Kidney epithelial cell (primary cell): ENCODE results near the gene CAPN9. TPM values are rescaled to one million over a fixed set of nuclear protein-coding genes. Genes with fewer than 3 reads are reported as not detected.

Experiments
- DNase-seq: peaks from one replicate; pipeline ENCODE4 v3.0.0-alpha.2; 2010; ENCODE audit warnings: low read depth
- H3K27me3 ChIP-seq: 2 replicates; pipeline ENCODE4 v1.6.0; 2011; ENCODE audit warnings: low read length; ENCODE audit not compliant: control insufficient read depth, insufficient read depth
- H3K36me3 ChIP-seq: 2 replicates; pipeline ENCODE4 v1.5.1; 2011; ENCODE audit warnings: low read length; ENCODE audit not compliant: control insufficient read depth, insufficient read depth
- H3K4me3 ChIP-seq: 2 replicates; pipeline ENCODE4 v1.5.1; 2011; ENCODE audit warnings: low read depth, mild to moderate bottlenecking, control low read depth, low read length
- total RNA-seq: library from RNA; depleted of rRNA; stranded (reverse); fragments of >200 nt; gene quantifications from 2 replicates; pipeline ENCODE4 v1.2.3, GENCODE V29; 2015
- TF ChIP-seq, protein P1 (sequence below): IDR thresholded peaks from 2 replicates; pipeline ENCODE4 v1.5.1; 2011; ENCODE audit warnings: mild to moderate bottlenecking, moderate library complexity, low read length, control low read depth, inconsistent platforms; ENCODE audit not compliant: insufficient read depth, poor library complexity, severe bottlenecking

The CAPN9 gene
- total RNA-seq, 1 donor from 2014 or later: 0.04 TPM

DNA sequence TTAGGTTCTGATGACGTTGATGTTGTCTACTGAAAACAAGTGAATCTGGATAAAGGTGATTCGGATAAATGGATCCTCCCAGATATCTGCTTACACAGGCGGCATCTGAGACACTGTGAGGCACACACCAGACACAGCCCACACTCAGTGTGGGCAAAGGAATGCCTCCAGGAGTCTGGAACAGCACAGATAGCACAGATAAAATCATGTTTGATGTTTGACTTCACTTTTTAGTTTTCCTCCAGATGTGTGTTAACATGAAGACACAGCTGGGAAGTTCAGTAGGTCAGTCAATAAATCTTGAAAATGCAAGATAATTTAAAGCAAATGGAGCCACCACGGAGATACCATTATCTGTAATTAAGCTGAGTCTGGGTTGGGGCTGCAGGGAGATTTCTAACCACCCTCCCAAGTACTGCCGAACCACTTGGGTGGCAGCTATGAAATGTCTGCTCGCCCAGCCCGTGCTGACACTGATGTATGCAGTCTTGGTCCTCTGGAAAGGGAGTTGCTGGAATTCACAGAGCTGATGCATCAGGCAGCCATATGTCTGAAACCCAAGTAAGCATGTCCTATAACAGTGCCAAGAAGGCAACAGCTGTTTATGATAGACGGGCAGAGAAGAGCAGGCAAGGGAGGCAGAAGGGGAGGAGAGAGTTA is 11.7 kb downstream of the CAPN9 start:
- no peak overlapping the region for H3K4me3 ChIP-seq
- H3K27me3 ChIP-seq: peaks cover 28% of the 10 kb centered on the region
- H3K36me3 ChIP-seq: no peaks in the 10 kb centered on the region
- TF ChIP-seq, protein P1, sequence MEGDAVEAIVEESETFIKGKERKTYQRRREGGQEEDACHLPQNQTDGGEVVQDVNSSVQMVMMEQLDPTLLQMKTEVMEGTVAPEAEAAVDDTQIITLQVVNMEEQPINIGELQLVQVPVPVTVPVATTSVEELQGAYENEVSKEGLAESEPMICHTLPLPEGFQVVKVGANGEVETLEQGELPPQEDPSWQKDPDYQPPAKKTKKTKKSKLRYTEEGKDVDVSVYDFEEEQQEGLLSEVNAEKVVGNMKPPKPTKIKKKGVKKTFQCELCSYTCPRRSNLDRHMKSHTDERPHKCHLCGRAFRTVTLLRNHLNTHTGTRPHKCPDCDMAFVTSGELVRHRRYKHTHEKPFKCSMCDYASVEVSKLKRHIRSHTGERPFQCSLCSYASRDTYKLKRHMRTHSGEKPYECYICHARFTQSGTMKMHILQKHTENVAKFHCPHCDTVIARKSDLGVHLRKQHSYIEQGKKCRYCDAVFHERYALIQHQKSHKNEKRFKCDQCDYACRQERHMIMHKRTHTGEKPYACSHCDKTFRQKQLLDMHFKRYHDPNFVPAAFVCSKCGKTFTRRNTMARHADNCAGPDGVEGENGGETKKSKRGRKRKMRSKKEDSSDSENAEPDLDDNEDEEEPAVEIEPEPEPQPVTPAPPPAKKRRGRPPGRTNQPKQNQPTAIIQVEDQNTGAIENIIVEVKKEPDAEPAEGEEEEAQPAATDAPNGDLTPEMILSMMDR: no peak
- no peak for DNase-seq

DNA sequence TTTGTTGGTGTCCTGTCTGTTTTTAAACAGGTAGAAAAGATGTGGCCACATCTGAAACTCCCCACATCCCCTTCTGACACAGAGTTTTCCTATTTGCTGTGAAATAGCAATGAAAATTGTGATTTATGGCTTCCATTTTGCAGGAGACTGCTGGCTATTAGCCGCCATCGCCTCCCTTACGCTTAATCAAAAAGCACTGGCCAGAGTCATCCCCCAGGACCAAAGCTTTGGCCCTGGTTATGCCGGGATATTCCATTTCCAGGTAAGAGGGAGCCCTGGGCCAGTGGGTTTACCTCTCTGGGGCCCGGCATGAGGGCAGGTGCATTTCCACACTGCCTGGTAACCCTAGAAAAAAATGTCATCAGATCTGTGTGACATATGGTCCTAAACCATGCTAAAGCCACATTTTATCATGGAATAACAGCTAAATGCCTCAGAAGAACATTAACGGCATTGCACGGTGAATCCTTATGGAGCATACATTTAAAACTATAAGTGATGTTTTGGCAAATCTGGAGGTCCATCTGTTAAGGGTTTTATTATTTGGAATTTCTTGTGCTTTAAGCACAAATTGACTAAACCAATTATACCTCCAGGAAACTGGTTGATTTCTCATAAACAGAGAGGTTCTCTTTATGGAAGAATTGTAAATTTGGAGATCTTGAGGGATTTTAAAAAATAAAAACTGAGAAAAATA is 12.3 kb downstream of the CAPN9 start:
- no peak overlapping the region for H3K4me3 ChIP-seq
- TF ChIP-seq, protein P1: no peak
- no peaks in the 10 kb centered on the region for H3K36me3 ChIP-seq
- H3K27me3 ChIP-seq: peaks cover 28% of the 10 kb centered on the region
- DNase-seq: no peak

DNA sequence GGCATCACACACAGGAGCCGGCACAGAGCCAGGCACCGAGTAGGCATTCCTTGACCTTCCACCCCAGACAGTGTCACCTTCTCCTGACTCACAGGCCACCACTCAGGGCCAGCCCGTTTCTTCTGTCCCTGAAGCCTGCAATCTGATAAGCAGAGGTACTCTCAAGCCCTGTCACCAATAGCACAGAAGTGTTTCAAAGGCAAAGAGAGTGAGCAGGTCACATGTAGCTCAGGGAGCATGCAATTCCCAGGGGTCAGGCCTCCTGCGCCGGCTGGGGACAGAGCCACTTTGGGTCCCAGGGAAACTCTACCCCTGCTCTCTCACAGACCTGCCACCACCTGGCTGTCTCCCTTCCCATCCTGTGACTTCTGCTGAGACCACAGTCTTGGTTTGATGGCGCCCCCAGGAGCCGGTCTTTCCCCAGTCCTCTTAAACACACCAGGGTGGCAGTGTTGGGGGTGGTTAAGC is 13.2 kb downstream of the CAPN9 start:
- no peak for DNase-seq
- H3K36me3 ChIP-seq: no peaks in the 10 kb centered on the region
- TF ChIP-seq, protein P1: no peak

DNA sequence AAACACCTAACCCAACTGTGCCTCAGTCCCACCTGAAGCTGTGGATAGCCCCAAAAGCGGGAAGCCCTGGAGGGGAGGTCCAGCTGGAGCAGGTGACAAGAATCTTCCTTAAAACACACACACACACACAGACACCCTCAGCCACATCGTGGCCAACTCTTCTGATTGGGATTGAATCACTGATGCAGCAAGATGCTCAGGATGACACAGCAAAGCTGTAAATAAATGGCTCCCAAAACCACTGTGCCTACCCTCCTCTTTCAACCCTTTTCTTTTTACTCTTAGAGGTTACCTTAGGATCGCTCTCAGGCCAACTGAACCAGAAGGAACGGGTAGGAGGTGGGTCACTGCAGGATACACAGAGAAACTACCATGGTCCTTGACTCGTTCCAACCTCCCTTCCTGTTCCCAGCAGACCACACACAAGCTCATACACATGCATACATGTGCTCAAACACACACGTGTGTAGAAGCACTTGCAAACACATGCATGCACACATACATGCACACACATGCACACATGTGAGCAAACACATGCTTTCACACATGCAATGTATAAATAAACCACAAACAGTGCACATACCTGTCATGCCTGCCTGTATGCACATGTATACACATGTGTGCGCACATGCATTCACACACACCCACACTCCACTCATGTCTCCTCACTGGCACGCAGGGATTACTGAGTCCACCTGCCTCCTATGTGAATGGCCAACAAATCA is 14.4 kb downstream of the CAPN9 start:
- DNase-seq: no peak
- peaks cover 28% of the 10 kb centered on the region for H3K27me3 ChIP-seq
- no peak overlapping the region for H3K4me3 ChIP-seq
- TF ChIP-seq, protein P1: no peak
- no peaks in the 10 kb centered on the region for H3K36me3 ChIP-seq

More for the DNA sequence above, 13.2 kb downstream of the CAPN9 start:
- Histone ChIP-seq H3K27me3 (peaks cover 28% of the 10 kb centered on the region), H3K4me3 (no peak overlapping the region)

DNA sequence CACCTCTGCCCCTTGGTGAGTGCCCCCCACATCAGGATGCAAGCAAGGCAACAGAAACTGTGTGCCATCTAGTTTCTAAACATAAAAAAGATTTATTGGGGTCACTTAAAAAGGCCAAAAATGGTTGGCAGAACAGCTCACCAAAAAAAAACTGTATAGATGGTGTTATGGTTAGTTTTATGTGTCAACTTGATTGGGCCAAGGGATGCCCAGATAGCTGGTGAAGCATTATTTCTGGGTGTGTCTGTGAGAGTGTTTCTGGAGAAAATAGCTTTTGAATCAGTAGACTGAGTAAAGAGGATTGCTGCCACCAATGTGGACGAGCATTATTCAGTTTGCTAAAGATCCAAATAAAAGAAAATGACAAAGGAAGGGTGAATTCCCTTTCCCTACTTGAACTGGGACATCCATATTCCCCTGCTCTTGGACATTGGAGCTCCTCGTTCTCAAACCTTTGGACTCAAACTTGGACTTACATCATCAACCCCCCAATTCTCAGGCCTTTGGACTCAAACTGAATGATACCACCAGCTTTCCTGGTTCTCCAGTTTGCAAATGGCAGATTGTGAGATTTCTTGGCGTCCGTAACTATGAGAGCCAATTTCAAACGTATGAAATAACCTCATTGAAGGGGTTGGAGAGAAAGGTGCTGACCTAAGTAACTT is 16.9 kb downstream of the CAPN9 start:
- Histone ChIP-seq H3K4me3 (no peak overlapping the region), H3K36me3 (no peaks in the 10 kb centered on the region), H3K27me3 (peaks cover 16% of the 10 kb centered on the region)
- TF ChIP-seq, protein P1: no peak
- no peak for DNase-seq
